Endothelial cell of umbilical vein (primary cell): ENCODE measurements around the gene KCNMA1. TPM values are rescaled to one million over a fixed set of nuclear protein-coding genes. Genes with fewer than 3 reads are reported as not detected.

ENCODE experiments used
- BruUV-seq: library from RNA; stranded (reverse); fragments of 400-500 nt; replicated peaks from 2 replicates; lab custom pipeline; 2021; lab: Mats Ljungman, UMichigan
- CTCF ChIA-PET: fragments of 300-600, 350-600 bp; sonication (Branson Sonifier 250); formaldehyde crosslinking; loops from one replicate; lab custom pipeline; 2021; ENCODE audit warnings: antibody characterized with exemption, inconsistent platforms; lab: Charles Lee
- POLR2A ChIA-PET: fragments of 300-600, 350-600 bp; sonication (Branson Sonifier 250); formaldehyde crosslinking; loops from one replicate; lab custom pipeline; 2021; ENCODE audit warnings: antibody characterized with exemption, inconsistent platforms; lab: Charles Lee
- DNase-seq: peaks from one replicate; pipeline ENCODE4 v3.0.0-alpha.2; 2011; ENCODE audit warnings: low read depth, low spot score
- FAIRE-seq: peaks from 2 replicates; lab custom pipeline; 2011; peaks lifted over from hg19 to GRCh38; lab: Jason Lieb, UNC
- H2AFZ ChIP-seq: 2 replicates; pipeline ENCODE4 v1.6.0; 2012; ENCODE audit warnings: low read depth, low read length, control low read depth, inconsistent platforms
- H3K27ac ChIP-seq: 2 replicates; pipeline ENCODE4 v1.5.1; 2011; ENCODE audit warnings: low read depth, mild to moderate bottlenecking, control low read depth, low read length, moderate library complexity; ENCODE audit not compliant: insufficient read depth
- H3K27me3 ChIP-seq, 2 experiments: 2 replicates each; pipeline versions ENCODE4 v1.6.0 to v1.6.1; 2011; ENCODE audit warnings: low read length in 2 of 2, mixed read lengths in 1 of 2; ENCODE audit not compliant: control insufficient read depth in 2 of 2, insufficient read depth in 2 of 2
- H3K36me3 ChIP-seq, 2 experiments: 2 replicates in 1 of 2; 3 replicates in 1 of 2; pipeline ENCODE4 v1.5.1; 2011; ENCODE audit warnings: low read length in 2 of 2, mild to moderate bottlenecking in 1 of 2, moderate library complexity in 1 of 2; ENCODE audit not compliant: control insufficient read depth in 2 of 2, insufficient read depth in 2 of 2; ENCODE audit errors: extremely low read depth in 1 of 2
- H3K4me1 ChIP-seq: 3 replicates; pipeline ENCODE4 v1.5.1; 2011; ENCODE audit warnings: mild to moderate bottlenecking, low read length; ENCODE audit not compliant: control insufficient read depth, insufficient read depth; ENCODE audit errors: extremely low read depth
- H3K4me2 ChIP-seq: 2 replicates; pipeline ENCODE4 v1.6.1; 2011; ENCODE audit warnings: low read length, control low read depth, mixed read lengths; ENCODE audit not compliant: insufficient read depth
- H3K4me3 ChIP-seq, 3 experiments: fragments of 200-600 bp in 1 of 3; sonication (generic), shearing (Covaris generic) in 1 of 3; replicated peaks in 1 of 3; 2 replicates each; pipeline ENCODE4 v1.5.1; 2011 to 2016; ENCODE audit warnings: control low read depth in 3 of 3, low read length in 3 of 3, mild to moderate bottlenecking in 2 of 3, inconsistent platforms in 1 of 3, low read depth in 1 of 3, moderate library complexity in 1 of 3; ENCODE audit not compliant: insufficient read depth in 1 of 3
- H3K79me2 ChIP-seq: 2 replicates; pipeline ENCODE4 v1.6.0; 2012; ENCODE audit warnings: low read length, inconsistent platforms; ENCODE audit not compliant: control insufficient read depth, insufficient read depth
- H3K9ac ChIP-seq: replicated peaks from 2 replicates; pipeline ENCODE3; 2011; ENCODE audit warnings: low read length, control low read depth; ENCODE audit not compliant: insufficient read depth; ENCODE audit errors: extremely low read depth
- H3K9me1 ChIP-seq: replicated peaks from 3 replicates; pipeline ENCODE4 v1.6.0; 2011; ENCODE audit warnings: mild to moderate bottlenecking, low read length; ENCODE audit not compliant: control insufficient read depth, insufficient read depth; ENCODE audit errors: extremely low read depth
- H3K9me3 ChIP-seq: replicated peaks from 2 replicates; pipeline ENCODE4 v1.5.1; 2012; ENCODE audit warnings: low read length, inconsistent platforms; ENCODE audit not compliant: control insufficient read depth, insufficient read depth
- H4K20me1 ChIP-seq: replicated peaks from 2 replicates; pipeline ENCODE3; 2011; ENCODE audit warnings: mild to moderate bottlenecking, low read length; ENCODE audit not compliant: control insufficient read depth, insufficient read depth; ENCODE audit errors: extremely low read depth
- EZH2 ChIP-seq: IDR thresholded peaks from 2 replicates; pipeline ENCODE4 v1.6.1; 2012; ENCODE audit warnings: borderline replicate concordance, low read depth, mild to moderate bottlenecking, moderate library complexity, low read length, inconsistent platforms; ENCODE audit not compliant: severe bottlenecking
- FOS ChIP-seq: IDR thresholded peaks from 2 replicates; pipeline ENCODE4 v1.6.1; 2011; ENCODE audit warnings: mild to moderate bottlenecking, low read length, moderate library complexity, borderline replicate concordance; ENCODE audit not compliant: insufficient read depth
- GATA2 ChIP-seq: IDR thresholded peaks from 2 replicates; pipeline ENCODE4 v1.7.0; 2011; ENCODE audit warnings: low read depth, mild to moderate bottlenecking, moderate library complexity, mixed read lengths, low read length; ENCODE audit not compliant: insufficient read length, insufficient read depth
- JUN ChIP-seq: IDR thresholded peaks from 2 replicates; pipeline ENCODE4 v1.6.1; 2011; ENCODE audit warnings: borderline replicate concordance, low read depth; ENCODE audit not compliant: insufficient read length, insufficient read depth
- MYC ChIP-seq: IDR thresholded peaks from one replicate; pipeline ENCODE4 v1.6.1; 2011; ENCODE audit warnings: mild to moderate bottlenecking, low read depth, low read length
- POLR2AphosphoS5 ChIP-seq: IDR thresholded peaks from 2 replicates; pipeline ENCODE4 v1.6.1; 2012; ENCODE audit warnings: low read depth, mild to moderate bottlenecking, control low read depth, low read length, moderate library complexity; ENCODE audit not compliant: insufficient read depth
- dilution Hi-C: fragments of 300-500 bp; cut with MboI; formaldehyde crosslinking; loops from one replicate; pipeline ENCODE4 v1.15.0; 2019; ENCODE audit warnings: low sequenced_read_pairs; ENCODE audit not compliant: extremely low pct_ligation_motif_present
- intact Hi-C: fragments of 100-400 bp; cut with micrococcal nuclease; formaldehyde crosslinking; loops from one replicate; pipeline ENCODE4 v1.10.0; 2022
- polyA plus RNA-seq, 4 experiments: library from polyadenylated mRNA; depleted of rRNA in 3 of 4; stranded (reverse) in 3 of 4; unstranded in 1 of 4; fragments of >200 nt; gene quantifications; 2 replicates each; pipeline versions ENCODE4 v1.2.1 to v1.2.3, GENCODE V29; 2011 to 2012; ENCODE audit warnings: missing spikeins in 1 of 4
- total RNA-seq: library from RNA; stranded (reverse); gene quantifications from 2 replicates; pipeline ENCODE4 v1.2.3, GENCODE V29; 2021
- TF ChIP-seq, protein P1 (sequence below): IDR thresholded peaks from 2 replicates; pipeline ENCODE4 v1.6.1; 2011; ENCODE audit not compliant: insufficient read depth, insufficient read length
- TF ChIP-seq, protein P2 (sequence below), 2 donors: IDR thresholded peaks; 1 replicate in 1 of 2; 2 replicates in 1 of 2; pipeline ENCODE4 v1.5.1; 2011; ENCODE audit warnings: low read length in 2 of 2, mild to moderate bottlenecking in 2 of 2, moderate library complexity in 2 of 2, control low read depth in 1 of 2, inconsistent platforms in 1 of 2, low read depth in 1 of 2; ENCODE audit not compliant: insufficient read depth in 1 of 2; ENCODE audit errors: extremely low read depth in 1 of 2

Gene KCNMA1
- total and polyA plus RNA-seq, 2 donors (not counting 3 experiments of a cell fraction or from before 2014, with no cell fraction given) = 0.10 to 0.82 TPM

DNA sequence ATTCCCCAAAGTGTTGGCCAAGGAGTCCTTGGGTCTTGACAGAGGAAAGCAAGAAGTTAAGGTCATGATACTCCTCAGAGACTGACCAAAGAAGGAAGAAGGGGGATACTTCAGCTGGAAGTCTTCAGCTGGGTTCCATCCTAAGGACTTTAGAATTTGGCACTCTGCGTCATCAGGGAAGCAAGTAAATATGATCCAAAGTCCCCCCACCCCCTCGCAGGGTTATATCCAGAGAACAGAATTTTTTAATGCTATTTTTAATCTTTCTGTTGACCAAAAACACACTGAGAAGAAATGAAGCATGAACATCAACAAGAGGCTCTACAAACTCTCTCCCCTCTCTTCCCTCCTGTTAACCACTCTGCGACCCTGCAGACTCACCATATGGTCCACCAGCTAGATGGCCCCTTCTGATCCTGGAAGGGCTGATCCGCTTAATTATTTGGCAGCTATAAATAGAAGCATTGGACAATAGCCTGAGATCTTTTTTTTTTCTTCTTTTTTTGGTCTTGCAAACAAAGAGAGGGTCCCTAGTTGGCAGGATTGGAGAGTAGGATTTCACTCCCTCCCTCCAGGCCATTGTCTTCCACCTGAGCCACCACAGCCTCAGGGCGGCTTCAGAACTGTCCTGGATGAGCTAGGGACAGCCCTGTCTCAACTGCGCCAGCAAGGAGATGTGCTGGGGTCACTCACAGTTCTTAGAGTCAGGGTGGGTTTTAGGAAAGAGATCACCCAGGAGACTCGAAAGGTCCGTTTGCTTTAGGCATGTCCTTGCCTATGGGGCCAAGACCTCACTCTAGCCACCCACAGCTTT is 196.0 kb downstream of the KCNMA1 start:
- H3K4me1 ChIP-seq = no peaks in the 10 kb centered on the region
- DNase-seq (no peak), FAIRE-seq (no peak)
- no peak overlapping the region for H3K4me3 ChIP-seq
- no peaks in the 10 kb centered on the region for H3K9me1 ChIP-seq
- no peaks in the 10 kb centered on the region for H3K79me2 ChIP-seq
- ChIA-PET CTCF (no interaction called here), POLR2A (no interaction called here)
- H3K27me3 ChIP-seq = no peaks in the 10 kb centered on the region
- H3K9ac ChIP-seq = no peak overlapping the region
- no TSS peak for BruUV-seq
- no peaks in the 10 kb centered on the region for H4K20me1 ChIP-seq
- H3K9me3 ChIP-seq = no peaks in the 10 kb centered on the region
- intact Hi-C loops (no loop called here), dilution Hi-C loops (no loop called here)
- H3K4me2 ChIP-seq = no peak overlapping the region
- H3K27ac ChIP-seq = no peak overlapping the region
- H3K36me3 ChIP-seq = no peaks in the 10 kb centered on the region
- TF ChIP-seq, protein P1, sequence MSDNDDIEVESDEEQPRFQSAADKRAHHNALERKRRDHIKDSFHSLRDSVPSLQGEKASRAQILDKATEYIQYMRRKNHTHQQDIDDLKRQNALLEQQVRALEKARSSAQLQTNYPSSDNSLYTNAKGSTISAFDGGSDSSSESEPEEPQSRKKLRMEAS = no peak
- TF ChIP-seq FOS (no peak), MYC (no peak), EZH2 (no peak), POLR2AphosphoS5 (no peak)
- no peak overlapping the region for H2AFZ ChIP-seq

DNA sequence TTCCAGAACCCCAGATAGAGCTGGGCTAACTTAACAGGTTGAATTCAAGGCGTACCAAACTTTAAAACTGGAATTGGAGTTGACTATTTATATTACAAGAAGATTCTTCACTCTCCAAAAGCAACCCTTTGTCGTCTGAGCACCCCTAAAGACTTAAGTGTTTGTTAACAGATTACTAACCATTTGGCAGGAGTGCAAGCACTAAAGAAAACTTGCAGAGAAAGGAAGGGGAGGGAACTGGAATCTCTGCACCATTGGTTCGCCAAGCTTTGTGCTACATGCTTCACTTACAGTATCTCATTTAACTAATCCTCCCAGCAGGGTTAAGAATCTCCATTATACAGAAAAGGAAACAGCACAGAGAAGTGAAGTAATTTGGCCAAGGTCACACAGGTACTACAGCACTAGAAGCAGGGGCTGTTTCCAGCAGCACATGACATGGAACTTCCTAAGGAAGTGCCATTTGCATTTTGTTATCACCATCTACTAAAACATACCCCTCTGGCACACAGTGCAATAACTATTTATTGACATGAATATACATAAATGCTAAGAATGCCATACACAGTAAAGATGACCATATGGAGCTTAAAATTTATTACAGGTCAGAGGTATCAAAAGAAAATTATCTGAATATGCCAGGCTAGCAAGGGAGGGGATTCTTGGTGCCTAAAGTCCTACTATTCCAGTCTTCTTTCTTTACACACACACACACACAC is 201.2 kb downstream of the KCNMA1 start:
- Histone ChIP-seq H3K9me1 (no peaks in the 10 kb centered on the region), H3K9me3 (no peaks in the 10 kb centered on the region), H3K4me2 (no peak overlapping the region), H2AFZ (no peak overlapping the region), H3K4me3 (no peak overlapping the region), H3K27me3 (no peaks in the 10 kb centered on the region), H3K79me2 (no peaks in the 10 kb centered on the region), H3K36me3 (no peaks in the 10 kb centered on the region), H3K9ac (no peak overlapping the region), H4K20me1 (no peaks in the 10 kb centered on the region), H3K4me1 (no peaks in the 10 kb centered on the region), H3K27ac (no peak overlapping the region)
- TF ChIP-seq FOS (no peak), EZH2 (no peak), JUN (no peak), GATA2 (no peak)
- TF ChIP-seq, protein P2, sequence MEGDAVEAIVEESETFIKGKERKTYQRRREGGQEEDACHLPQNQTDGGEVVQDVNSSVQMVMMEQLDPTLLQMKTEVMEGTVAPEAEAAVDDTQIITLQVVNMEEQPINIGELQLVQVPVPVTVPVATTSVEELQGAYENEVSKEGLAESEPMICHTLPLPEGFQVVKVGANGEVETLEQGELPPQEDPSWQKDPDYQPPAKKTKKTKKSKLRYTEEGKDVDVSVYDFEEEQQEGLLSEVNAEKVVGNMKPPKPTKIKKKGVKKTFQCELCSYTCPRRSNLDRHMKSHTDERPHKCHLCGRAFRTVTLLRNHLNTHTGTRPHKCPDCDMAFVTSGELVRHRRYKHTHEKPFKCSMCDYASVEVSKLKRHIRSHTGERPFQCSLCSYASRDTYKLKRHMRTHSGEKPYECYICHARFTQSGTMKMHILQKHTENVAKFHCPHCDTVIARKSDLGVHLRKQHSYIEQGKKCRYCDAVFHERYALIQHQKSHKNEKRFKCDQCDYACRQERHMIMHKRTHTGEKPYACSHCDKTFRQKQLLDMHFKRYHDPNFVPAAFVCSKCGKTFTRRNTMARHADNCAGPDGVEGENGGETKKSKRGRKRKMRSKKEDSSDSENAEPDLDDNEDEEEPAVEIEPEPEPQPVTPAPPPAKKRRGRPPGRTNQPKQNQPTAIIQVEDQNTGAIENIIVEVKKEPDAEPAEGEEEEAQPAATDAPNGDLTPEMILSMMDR (IDR thresholded peaks at IDR 0.05; ENCODE audit: extremely low read depth in 1 of 2, insufficient read depth in 1 of 2, low read depth in 1 of 2, low read length in 2 of 2) = no peak
- TF ChIP-seq, protein P1 = no peak
- BruUV-seq = no TSS peak
- DNase-seq (no peak), FAIRE-seq (no peak)
- CTCF ChIA-PET = interaction anchor here (1.1 kb wide), 1 partner anchor 44 kb away, joined by 3 read pairs; no protein-coding TSS in a partner anchor
- intact Hi-C loops (no loop called here), dilution Hi-C loops (no loop called here)
- POLR2A ChIA-PET = no interaction called here
